PFSK-1 (cell line): ENCODE results near the gene PXDN.

Experiments
- SIN3A ChIP-seq: IDR thresholded peaks from 2 replicates; pipeline ENCODE4 v1.6.1; 2012; ENCODE audit warnings: mild to moderate bottlenecking, low read length, moderate library complexity, borderline replicate concordance; ENCODE audit not compliant: insufficient read depth
- TAF1 ChIP-seq: IDR thresholded peaks from 2 replicates; pipeline ENCODE4 v1.6.1; 2012; ENCODE audit warnings: low read length, control low read depth, borderline replicate concordance; ENCODE audit not compliant: insufficient read depth
- TF ChIP-seq, protein P1 (sequence below), 2 experiments: IDR thresholded peaks; 2 replicates each; pipeline versions ENCODE4 v1.6.1 to v1.8.0; 2011 to 2012; ENCODE audit warnings: low read depth in 2 of 2, low read length in 2 of 2, control low read depth in 1 of 2, inconsistent platforms in 1 of 2, mild to moderate bottlenecking in 1 of 2, moderate library complexity in 1 of 2; ENCODE audit not compliant: insufficient read depth in 1 of 2

GRCh38 chr2:1653956-1654695 lies 90.2 kb downstream of the PXDN start:
- TF ChIP-seq, protein P1, sequence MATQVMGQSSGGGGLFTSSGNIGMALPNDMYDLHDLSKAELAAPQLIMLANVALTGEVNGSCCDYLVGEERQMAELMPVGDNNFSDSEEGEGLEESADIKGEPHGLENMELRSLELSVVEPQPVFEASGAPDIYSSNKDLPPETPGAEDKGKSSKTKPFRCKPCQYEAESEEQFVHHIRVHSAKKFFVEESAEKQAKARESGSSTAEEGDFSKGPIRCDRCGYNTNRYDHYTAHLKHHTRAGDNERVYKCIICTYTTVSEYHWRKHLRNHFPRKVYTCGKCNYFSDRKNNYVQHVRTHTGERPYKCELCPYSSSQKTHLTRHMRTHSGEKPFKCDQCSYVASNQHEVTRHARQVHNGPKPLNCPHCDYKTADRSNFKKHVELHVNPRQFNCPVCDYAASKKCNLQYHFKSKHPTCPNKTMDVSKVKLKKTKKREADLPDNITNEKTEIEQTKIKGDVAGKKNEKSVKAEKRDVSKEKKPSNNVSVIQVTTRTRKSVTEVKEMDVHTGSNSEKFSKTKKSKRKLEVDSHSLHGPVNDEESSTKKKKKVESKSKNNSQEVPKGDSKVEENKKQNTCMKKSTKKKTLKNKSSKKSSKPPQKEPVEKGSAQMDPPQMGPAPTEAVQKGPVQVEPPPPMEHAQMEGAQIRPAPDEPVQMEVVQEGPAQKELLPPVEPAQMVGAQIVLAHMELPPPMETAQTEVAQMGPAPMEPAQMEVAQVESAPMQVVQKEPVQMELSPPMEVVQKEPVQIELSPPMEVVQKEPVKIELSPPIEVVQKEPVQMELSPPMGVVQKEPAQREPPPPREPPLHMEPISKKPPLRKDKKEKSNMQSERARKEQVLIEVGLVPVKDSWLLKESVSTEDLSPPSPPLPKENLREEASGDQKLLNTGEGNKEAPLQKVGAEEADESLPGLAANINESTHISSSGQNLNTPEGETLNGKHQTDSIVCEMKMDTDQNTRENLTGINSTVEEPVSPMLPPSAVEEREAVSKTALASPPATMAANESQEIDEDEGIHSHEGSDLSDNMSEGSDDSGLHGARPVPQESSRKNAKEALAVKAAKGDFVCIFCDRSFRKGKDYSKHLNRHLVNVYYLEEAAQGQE (IDR thresholded peaks at IDR 0.05; ENCODE audit: insufficient read depth in 1 of 2, low read depth in 2 of 2, low read length in 2 of 2), result no peak
- TF ChIP-seq TAF1, result no peak
- no peak for TF ChIP-seq SIN3A
